GM03348 (cell line): Measurements from ENCODE around the gene TNFRSF4.
A peak's percentile ranks its signal among the peaks of the same experiment; 100 is the strongest.
"Not testable (repeated sequence)": the region's sequence is repeated elsewhere in the genome, so short reads cannot be mapped to it uniquely, and the experiment has no call there.

ENCODE experiments used
- DNase-seq: peaks from one replicate; pipeline ENCODE4 v3.0.0; 2012; ENCODE audit warnings: low spot score

The TNFRSF4 gene

DNA sequence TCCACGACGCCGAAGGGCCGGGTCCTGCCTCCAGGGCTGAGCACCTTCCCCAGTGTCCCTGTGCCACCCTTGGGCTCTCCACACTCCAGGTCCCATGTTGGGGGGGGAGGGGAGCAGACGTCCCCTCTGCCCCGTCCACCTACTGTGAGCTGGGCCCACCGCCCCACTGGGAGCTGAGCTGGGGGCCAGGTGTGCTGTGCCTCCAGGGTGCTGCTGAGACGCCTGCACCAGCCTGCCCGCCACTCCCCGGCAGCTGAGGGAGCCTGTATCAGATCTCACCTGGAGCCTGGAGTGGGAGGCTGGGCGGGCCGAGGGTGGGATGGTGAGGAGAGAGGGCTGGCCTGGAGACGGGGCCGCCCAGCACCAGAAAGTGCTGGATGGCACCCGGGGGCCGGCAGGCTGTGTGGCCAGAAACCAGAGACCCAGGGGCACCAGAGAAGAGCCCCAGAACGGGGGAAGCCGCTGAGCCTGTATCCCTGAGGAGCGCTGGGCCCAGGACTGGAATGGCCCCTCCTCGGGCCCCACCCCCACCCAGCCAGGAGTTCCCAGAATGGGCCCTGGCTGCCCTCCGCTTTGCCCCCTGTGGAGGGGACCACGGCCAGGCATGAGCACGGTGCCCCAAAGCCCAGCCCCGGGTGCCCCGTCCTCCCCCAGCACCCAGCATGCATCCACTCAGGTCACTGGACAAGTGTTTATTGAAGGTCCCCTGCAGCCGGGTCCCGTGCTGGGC, 11.0 kb downstream of the TNFRSF4 start:
- no peak for DNase-seq

DNA sequence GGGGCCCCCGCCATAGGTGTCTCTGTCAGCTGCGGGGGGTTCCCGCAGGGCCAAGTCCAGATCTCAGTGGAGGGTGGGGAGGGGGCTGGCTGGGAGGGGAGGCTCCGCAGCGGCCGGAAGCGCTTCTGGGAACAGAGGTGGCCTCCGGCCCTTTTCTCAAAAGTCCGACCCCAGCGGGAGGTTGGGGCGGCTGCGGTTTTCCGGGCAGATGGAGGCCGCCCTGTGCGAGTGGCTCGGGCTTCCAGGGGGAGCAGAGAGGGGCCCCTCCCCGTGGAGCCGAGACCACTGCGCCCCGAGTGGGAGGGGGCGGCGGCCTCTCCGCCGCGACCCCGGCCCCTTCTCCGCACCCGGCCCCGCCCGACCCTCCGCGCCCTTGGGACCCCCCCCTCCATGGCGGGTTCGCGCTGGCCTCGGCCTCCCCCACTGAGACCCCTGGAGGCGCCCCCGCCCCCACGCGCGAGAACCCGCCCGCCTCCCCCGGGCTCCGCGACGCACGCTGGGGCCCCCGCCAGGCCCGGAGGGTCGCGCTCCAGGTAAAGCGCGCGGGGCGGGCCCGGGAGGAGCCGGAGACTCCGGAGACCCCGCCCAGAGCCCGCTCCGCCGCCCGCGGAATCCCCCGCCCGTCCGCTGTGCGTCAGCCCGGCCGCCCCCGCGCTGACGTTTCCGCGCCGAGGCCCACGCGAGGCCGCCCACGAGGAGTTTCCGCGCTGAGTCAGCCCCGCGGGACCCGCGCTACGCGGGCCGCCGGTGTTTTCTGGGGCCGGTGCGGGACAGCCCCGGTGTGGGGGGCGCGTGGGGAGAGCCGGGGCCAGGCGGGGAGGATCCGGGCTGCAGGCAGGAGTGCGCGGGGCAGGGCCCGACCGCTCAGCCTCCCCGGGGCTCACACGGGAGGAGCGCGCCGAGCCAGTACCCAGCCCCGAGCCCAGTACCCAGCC, 12.8 kb downstream of the TNFRSF4 start:
- peak; percentile 80 for DNase-seq

DNA sequence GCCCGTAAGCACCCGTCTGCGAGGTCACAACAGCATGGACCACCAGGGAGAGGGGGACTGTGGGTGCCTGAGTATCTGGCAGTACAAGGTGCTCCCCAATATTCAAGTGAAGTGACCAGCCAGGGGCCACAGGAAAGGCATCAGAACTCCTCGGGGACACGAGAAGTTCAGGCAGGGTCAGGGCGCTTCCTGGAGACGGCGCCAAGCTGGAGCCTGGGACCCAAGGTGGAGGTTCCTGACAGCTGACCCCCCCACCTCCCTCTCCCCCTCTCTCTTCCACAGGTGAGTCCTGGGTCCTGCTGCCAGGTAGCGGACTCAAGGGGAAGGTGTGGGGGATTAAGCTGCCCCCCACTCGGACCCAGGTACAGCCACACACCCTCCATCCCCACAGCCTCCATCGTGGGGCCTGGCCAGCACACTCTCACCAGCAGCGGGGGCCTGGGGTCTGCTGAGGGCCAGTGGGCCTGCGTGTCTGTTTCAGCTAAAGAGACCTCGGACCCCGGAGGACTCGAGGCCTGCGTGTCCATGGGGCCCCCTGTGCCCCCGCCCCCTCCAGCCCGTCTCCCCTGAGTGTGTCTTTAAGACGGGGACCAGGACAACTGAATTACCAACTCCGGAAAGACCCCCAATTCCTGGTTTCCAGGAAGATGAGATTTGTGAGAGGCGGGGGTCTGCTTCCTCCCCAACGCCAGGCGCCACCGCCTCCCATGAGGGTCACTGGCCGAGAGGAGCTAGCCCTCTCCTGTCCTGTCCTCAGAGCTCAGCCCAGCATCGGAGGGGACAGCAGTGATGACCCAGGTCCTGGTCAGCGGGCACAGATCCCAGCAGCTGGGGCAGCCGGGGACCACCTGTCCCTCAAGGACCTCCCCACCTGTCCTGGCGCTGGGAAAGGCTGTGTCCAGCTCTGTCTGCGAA, 13.7 kb downstream of the TNFRSF4 start:
- no peak for DNase-seq

DNA sequence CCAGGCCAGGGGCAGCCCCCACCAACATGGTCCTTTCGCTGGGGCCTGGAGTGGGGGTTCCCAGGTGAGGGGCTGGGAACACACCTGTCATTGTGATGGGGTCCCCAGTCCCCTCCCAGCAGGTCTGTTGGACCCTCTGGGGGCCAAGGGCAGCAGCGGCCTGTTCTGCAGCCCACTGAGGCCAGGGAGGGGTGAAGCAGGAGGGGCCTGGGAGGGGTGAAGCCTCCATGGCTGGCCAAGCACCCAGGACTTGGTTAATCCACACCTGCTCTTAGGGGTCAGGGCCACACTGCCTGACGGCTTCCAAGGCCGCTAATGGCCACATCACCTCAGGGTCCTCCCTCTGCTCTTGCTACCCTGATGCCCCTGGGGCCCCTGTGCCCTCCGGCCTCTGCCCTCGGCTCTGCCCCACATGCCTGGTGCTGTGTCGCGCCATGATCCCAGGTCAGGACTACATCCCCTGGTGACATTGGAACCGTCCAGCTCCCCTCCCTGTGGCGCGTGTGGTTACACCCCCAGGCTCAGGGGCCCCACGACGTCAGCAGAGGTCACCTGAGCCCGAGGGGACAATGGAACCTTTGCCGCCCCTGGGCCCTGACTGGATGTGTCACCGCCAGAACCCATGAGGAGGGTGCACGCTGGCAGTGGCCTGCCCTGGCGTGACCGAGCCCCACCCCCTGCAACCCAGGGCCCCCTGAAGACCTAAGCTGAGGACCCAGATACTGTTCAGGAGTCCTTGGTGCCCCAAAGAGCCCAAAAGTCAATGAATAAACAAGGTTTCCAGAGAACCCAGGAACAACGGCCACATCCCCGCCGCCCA, 14.6 kb downstream of the TNFRSF4 start:
- no peak for DNase-seq

DNA sequence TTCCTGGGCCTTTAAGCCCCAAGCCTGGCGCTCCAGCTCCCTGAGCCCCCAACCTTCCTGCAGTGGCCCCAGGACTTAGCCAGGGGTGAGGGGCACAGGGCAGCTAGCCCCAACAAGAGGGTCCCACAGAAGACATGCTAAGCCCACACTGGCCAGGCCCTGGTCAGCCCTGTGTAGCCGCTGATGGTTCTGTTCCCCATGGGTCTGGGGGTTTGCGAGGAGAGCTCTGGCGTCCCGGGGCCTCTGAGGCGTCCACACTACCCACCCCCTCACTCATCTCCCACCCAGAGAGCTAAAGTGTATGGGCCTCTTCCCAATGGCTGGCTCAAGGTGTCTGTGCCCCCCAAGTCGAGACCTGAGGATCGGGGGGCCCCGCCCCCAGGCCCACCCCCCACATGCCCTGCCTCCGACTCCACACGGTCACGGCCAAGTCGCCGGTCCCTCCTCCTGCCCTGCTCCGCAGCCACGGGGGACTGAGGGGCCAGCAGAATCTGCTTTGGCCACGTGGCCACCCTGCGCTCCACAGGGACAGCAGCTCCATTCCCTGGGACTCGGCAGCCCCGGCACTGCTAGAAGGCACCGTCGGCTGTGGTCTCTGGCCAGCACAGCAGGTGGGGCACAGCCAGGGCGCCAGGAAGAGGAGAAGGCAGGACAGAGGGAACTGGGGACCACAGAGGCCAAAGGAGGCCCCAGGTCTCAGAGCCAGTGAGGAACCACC, 15.4 kb downstream of the TNFRSF4 start:
- no peak for DNase-seq

DNA sequence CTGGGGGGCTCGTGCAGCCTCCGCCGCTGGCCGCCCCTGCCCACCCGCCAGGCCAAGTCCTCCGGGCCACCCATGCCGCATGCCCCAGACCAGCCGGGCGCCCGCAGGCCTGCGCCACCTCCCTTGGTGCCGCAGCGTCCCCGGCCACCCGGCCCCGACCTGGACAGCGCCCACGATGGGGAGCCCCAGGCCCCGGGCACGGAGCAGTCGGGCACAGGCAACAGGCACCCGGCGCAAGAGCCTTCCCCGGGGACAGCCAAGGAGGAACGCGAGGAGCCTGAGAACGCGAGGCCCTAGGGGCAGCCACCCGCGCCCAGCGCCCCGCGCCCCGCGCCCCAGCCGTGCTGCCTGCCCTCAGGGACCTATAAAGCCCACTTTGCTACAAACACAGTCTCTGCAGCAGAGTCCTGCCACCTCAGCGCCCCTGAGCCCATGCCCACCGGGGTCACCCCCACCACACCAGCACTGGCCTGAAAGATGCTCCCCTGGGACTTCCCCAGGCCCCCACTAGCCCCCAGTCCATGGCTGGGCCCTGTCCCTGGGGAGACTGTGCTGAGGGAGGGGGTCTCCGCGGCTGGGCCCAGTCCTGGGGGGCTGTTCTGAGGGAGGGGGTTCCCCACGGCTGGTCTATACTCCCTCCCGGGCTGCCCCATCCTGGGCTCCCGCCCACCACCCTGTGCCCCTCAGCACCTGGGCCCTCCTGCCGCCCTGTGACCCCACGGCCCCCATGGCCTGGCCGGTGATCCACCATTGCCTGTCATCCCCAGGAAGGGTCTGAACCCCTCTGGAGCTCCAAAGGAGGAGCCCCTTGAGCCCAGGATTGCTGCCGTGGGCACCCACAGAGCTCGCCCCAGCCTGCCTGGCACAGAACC, 16.2 kb downstream of the TNFRSF4 start:
- no peak for DNase-seq

DNA sequence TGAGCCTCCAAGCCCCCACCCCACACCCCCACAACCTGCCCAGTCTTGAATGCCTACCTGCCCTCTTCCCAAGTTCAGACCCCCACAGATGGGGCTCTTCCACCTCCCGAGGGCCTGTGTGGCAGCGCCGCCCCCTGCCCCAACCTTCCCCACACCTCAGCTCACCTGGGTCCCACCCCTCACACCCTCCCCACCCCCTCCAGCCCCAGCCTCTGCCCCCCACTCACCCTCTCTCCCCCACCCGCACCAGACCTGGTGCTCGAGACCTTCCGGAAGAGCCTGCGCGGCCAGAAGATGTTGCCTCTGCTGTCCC, 16.8 kb downstream of the TNFRSF4 start:
- no peak for DNase-seq

DNA sequence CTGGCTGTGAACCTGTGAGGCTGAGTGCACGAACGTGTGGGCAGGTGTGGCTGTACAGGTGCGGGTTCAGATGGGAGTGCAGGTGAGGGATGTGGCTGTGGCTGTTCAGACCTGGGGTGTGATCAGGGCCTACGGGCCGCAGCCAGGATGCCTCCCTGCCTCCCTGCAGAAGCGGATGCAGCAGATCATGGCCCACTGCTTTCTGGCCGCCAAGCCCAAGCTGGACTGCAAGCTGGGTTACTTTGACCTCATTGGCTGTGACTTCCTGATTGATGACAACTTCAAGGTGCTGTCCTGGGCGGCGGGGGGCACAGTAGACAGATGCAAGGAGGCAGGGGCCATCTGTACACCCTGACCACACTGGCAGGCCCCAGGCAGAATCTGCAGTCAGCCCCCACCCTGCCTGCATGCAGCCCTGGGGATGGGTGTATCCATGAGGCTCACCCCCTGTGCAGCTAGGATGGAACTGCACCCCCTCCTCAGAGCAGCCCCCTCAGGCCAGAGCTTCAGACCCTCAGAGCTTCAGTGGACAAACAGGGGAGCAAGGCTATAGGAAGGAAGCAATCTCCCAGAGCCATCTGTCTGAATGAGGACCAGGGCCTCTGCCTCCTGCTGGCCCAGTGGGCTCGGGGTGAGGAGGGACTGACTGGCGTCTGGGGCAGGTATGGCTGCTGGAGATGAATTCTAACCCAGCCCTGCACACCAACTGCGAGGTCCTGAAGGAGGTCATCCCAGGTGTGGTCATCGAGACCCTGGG, 17.3 kb downstream of the TNFRSF4 start:
- DNase-seq, result no peak

DNA sequence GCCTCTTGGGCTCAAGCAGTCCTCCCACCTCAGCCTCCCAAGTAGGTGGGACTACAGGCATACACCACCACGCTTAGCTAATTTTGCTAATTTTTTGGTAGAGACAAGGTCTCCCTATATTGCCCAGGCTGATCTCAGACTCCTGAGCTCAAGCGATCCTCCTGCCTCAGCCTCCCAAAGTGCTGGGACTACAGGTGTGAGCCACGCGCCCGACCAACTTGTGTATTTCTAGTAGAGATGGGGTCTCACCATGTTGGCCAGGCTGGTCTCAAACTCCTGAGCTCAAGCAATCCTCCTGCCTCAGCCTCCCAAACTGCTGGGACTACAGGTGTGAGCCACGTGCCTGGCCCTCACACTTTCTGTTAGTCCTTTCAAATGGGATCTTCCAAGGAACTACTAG, 18.2 kb downstream of the TNFRSF4 start:
- DNase-seq, result not testable (repeated sequence)

DNA sequence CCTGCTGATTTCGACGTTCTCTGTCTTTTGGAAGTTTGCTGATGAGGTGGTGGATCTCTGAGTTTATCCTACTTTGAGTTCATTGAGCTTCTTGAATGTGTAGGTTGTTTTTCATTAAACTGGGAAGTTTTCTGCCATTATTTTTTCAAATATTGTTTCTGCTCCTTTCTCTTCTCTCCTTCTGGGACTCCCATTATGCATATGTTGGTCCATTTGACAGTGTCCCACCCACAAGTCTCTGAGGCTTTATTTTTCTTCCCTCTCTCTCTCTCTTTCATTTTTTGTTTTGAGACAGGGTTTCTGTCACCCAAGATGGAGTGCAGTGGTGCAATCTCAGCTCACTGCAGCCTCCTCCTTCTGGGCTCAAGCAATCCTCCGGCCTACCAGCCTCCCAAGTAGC, 19.2 kb downstream of the TNFRSF4 start:
- DNase-seq, result no peak

DNA sequence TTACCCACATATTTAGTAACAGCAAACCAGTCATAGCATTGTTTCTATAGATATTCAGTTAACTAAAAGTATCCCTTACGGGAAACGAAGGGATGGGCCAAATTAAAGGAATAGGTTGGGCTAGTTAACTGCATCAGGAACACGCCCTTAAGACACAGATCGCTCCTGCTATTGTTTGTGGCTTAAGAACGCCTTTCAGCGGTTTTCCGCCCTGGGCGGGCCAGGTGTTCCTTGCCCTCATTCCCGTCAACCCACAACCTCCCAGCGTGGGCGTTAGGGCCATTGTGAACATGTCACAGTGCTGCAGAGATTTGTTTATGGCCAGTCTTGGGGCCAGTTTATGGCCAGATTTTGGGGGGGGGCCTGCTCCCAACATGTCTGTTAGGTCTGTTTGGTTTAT, 22.2 kb downstream of the TNFRSF4 start:
- DNase-seq, result no peak

DNA sequence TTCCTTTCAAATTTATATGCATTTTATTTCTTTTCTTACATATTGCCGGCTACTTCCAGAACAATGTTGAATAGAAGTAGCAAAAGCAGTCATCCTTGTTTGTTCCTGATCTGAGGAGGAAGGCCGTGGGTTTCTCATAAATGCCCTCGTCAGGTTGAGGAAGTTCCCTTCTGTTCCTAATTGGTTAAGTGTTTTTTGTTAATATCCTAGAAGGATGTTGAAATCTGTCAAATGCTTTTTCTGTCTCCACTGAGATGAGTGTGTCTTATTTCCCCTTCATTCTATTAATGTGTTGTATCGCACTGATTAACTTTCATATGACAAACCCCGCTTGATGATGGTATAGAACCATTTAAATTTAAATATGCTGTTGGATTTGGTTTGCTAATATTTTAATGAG, 24.8 kb downstream of the TNFRSF4 start:
- no peak for DNase-seq

DNA sequence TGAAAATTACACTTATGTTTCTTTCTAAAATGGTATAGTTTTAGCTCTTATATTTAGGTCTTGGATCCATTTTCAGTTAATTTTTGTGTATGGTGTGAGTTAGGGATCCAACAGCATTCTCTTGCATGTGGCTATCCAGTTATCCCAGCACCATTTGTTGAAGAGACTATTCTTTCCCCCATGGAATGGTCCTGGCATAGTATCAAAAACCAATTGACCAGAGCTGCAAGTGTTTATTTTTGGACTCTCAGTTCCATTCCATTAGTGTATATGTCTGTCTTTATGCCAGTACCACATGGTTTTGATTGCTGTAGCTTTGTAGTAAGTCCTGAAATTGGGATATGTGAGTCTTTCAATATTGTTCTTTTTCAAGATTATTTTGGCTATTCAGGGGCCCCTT, 26.0 kb downstream of the TNFRSF4 start:
- DNase-seq, result no peak

DNA sequence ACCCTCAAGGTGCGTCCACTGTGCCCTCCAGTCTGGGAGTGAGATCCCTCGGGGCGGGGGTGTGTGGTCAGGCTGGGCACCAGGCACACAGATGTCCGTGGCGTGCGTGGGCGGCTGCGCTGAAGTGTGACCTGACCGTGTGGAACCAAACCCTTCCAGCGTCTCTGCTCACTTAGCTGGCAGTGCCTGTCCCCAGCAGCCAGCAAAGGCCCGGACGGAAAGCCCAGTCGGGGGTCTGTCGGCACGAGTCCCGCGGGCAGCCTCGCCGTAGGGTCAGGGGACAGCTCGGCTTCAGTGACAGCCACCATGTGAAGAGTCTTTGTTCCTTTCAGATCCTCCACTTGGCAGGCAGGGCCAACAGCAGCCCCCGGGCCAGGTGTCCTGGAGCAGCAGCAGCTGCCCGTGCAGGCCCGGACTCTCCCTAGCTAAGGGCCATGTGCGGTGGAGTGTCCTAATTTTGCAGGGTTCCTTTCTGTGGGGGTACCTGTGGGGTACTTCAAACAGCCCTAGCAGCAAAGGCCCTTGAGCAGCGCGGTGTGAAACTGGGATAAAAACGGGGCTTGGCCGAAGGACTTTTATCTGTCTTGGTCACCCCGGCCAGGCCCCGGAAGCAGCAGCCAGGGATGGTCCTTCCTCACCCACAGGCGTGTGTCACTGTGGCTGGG, 28.7 kb downstream of the TNFRSF4 start:
- no peak for DNase-seq

DNA sequence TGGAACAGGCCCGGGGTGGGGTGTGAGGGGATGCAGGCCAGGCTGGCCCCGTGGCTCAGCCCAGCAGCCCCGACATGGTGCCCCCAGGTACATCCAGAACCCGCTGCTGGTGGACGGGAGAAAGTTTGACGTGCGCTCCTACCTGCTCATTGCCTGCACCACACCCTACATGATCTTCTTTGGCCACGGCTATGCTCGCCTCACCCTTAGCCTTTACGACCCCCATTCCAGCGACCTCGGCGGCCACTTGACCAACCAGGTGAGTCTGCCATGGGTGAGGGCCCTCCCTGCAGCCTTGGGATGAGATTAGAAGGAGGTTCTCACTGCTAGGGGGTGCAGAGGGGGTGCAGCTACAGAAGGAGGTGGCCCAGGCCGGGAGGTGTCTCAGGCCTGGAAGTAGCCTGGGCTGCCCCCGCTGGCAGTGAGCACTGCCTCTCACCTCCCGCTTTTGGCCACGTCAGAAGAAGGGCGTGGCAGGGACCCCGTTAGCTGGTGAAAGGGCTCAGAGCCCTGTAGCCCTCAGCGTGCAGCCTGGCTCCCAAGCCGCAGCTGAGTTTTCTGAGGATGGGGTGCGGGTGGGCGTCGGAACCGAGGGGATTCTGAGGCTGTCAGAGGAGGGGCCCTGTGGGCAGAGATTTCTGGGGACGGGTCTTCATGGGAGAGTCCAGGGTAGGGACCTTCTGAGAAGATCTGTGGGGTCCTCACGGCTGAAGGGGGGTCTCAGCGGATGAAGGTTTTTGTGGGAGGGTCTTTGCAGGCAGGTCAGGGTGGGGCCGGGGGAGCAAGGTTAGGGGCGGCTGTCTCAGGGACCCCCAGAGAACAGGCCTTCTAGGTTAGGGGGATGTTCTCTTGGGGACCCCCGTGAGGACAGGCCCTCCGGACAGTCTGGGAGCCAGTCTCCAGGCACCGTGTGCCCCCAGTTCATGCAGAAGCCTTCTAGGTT, 29.8 kb downstream of the TNFRSF4 start:
- DNase-seq, result no peak

DNA sequence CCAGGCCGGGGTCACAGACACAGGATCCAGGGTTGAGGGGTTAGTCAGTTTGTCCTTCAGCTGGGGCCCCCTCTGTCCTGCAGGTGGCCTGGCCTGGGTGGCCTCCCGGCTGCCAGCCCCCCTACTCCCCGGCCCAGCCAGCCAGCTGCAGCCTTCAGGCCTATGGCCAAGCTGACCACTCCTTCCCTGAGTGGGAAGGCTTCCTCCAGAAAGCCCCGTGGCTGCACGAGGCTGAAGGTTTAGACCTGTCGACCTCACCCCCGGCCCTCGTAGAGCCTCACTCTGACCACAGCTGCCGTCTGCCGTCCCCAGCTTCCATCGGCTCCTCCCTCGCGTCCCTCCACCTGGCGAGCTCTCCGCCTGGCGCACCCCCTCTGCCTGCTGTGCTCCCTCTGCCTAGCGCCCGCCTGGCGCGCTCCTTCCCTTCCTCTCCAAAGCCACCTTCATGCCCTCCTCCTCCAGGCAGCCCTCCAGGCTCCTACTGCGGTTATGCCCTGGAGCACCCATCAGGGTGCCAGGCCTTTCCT, 30.7 kb downstream of the TNFRSF4 start:
- DNase-seq, result no peak
